DOHH2 (cell line): ENCODE data around the gene CCDC197.

ENCODE experiments used
- H3F3A ChIP-seq: fragments of 200-600 bp; sonication (generic), shearing (Covaris generic); 2 replicates; pipeline ENCODE4 v1.6.0; 2016; ENCODE audit warnings: antibody characterized with exemption, mild to moderate bottlenecking; ENCODE audit not compliant: control insufficient read depth, insufficient read depth
- H3K27ac ChIP-seq: fragments of 200-600 bp; sonication (generic); 2 replicates; pipeline ENCODE4 v1.5.1; 2014; ENCODE audit warnings: low read depth, mild to moderate bottlenecking, low read length, moderate library complexity
- H3K27me3 ChIP-seq: fragments of 200-600 bp; sonication (generic); 2 replicates; pipeline ENCODE4 v1.6.1; 2014; ENCODE audit warnings: mild to moderate bottlenecking, low read length, mixed read lengths; ENCODE audit not compliant: control insufficient read depth
- H3K36me3 ChIP-seq: fragments of 200-600 bp; sonication (generic); 2 replicates; pipeline ENCODE4 v1.6.1; 2014; ENCODE audit warnings: mild to moderate bottlenecking, low read length, moderate library complexity, mixed read lengths; ENCODE audit not compliant: control insufficient read depth
- H3K4me1 ChIP-seq: fragments of 200-600 bp; sonication (generic); 2 replicates; pipeline ENCODE4 v1.6.1; 2014; ENCODE audit warnings: mild to moderate bottlenecking, low read length, mixed read lengths; ENCODE audit not compliant: control insufficient read depth
- H3K4me2 ChIP-seq: fragments of 200-600 bp; sonication (generic); 2 replicates; pipeline ENCODE4 v1.6.0; 2014; ENCODE audit warnings: mild to moderate bottlenecking, low read length, moderate library complexity
- H3K4me3 ChIP-seq: fragments of 200-600 bp; sonication (generic); 2 replicates; pipeline ENCODE4 v1.5.1; 2014; ENCODE audit warnings: mild to moderate bottlenecking, low read length, mixed read lengths
- H3K79me2 ChIP-seq: fragments of 200-600 bp; sonication (generic); 2 replicates; pipeline ENCODE4 v1.6.1; 2014; ENCODE audit warnings: mild to moderate bottlenecking, low read length, mixed read lengths; ENCODE audit not compliant: control insufficient read depth
- H3K9me2 ChIP-seq: fragments of 200-600 bp; sonication (generic); replicated peaks from 2 replicates; pipeline ENCODE4 v1.6.1; 2014; ENCODE audit warnings: mild to moderate bottlenecking, low read length, mixed read lengths; ENCODE audit not compliant: control insufficient read depth
- H3K9me3 ChIP-seq: fragments of 200-600 bp; sonication (generic); 2 replicates; pipeline ENCODE4 v1.6.1; 2014; ENCODE audit warnings: antibody characterized with exemption, low read length, mixed read lengths; ENCODE audit not compliant: control insufficient read depth, insufficient read depth
- H4K20me1 ChIP-seq: fragments of 200-600 bp; sonication (generic); 2 replicates; pipeline ENCODE4 v1.6.0; 2014; ENCODE audit warnings: low read depth, mild to moderate bottlenecking, antibody characterized with exemption, low read length, moderate library complexity; ENCODE audit not compliant: control insufficient read depth, insufficient read depth
- CTCF ChIP-seq: fragments of 200-600 bp; sonication (generic); IDR thresholded peaks from one replicate; pipeline ENCODE4 v1.5.1; 2014; ENCODE audit warnings: antibody characterized with exemption, mild to moderate bottlenecking, low read depth, low read length; ENCODE audit not compliant: poor library complexity, severe bottlenecking
- EZH2phosphoT487 ChIP-seq: fragments of 200-600 bp; sonication (generic); IDR thresholded peaks from 2 replicates; pipeline ENCODE4 v1.6.1; 2017; ENCODE audit warnings: borderline replicate concordance, mild to moderate bottlenecking, antibody characterized with exemption, low read length, moderate library complexity, mixed read lengths

Gene CCDC197

GRCh38 chr14:93967637-93968250 is 29.4 kb upstream of the CCDC197 start:
- Histone ChIP-seq H3F3A (peaks cover 29% of the 10 kb centered on the region), H3K9me3 (no peaks in the 10 kb centered on the region), H3K4me1 (peaks cover 98% of the 10 kb centered on the region), H3K27me3 (no peaks in the 10 kb centered on the region), H3K4me3 (peak overlapping the region; percentile 69), H4K20me1 (no peaks in the 10 kb centered on the region), H3K9me2 (no peaks in the 10 kb centered on the region), H3K36me3 (no peaks in the 10 kb centered on the region), H3K4me2 (peak overlapping the region; percentile 82), H3K27ac (peak overlapping the region; percentile 91), H3K79me2 (no peaks in the 10 kb centered on the region)
- TF ChIP-seq CTCF (no peak), EZH2phosphoT487 (no peak)

GRCh38 chr14:93969082-93969828 is 27.8 kb upstream of the CCDC197 start:
- Histone ChIP-seq H3K27me3 (no peaks in the 10 kb centered on the region), H3K27ac (peak overlapping the region; percentile 91), H4K20me1 (no peaks in the 10 kb centered on the region), H3K4me3 (peak overlapping the region; percentile 69), H3K9me2 (no peaks in the 10 kb centered on the region), H3K36me3 (no peaks in the 10 kb centered on the region), H3K4me1 (peaks cover 98% of the 10 kb centered on the region), H3K79me2 (no peaks in the 10 kb centered on the region), H3K4me2 (peak overlapping the region; percentile 82), H3F3A (peaks cover 21% of the 10 kb centered on the region), H3K9me3 (no peaks in the 10 kb centered on the region)
- no peak for TF ChIP-seq EZH2phosphoT487
- TF ChIP-seq CTCF = no peak

GRCh38 chr14:93970585-93970964 is 26.5 kb upstream of the CCDC197 start:
- Histone ChIP-seq H3K9me3 (no peaks in the 10 kb centered on the region), H4K20me1 (no peaks in the 10 kb centered on the region), H3K9me2 (no peaks in the 10 kb centered on the region), H3K79me2 (no peaks in the 10 kb centered on the region), H3K4me2 (peak overlapping the region; percentile 82), H3K4me3 (peak overlapping the region; percentile 69), H3K36me3 (no peaks in the 10 kb centered on the region), H3K4me1 (peaks cover 99% of the 10 kb centered on the region), H3K27ac (peak overlapping the region; percentile 91), H3F3A (peaks cover 18% of the 10 kb centered on the region), H3K27me3 (no peaks in the 10 kb centered on the region)
- TF ChIP-seq CTCF (peak; percentile 87), EZH2phosphoT487 (no peak)
